ENCODE results near the gene NFIA.

DNA sequence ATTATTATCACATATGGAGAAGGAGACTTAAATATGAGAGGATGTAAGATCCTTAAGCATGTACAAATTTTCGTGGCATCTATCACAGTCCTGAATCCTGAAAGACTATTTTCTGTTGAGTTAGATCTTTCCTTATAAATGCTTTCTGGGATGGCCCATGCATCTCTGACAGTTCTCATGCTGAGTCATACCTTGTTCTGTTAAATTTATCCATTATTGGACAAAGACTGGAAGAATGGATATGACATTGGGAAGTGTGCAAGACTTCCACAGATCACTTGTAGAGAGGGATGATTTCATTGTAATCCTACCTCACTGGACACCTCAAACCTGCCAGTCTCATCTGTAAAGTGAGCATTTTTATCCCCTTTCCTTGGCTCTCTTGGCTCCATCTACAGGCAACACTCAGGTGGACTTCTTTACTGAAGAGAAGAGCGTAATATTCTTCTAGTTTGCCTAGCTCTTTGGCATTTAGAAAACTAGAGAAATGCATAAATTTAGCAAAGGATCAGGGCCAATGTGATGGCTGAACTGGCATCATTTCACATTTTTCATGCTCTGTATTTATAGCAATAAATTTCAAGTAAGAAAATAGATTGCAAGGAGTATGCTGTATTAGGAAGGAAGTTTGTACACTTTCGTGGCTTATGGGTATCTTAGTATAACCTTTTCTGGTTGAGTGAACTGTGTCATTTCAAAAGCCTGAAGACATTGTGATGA is 128.2 kb downstream of the NFIA start:
- TF ChIP-seq, protein P1, sequence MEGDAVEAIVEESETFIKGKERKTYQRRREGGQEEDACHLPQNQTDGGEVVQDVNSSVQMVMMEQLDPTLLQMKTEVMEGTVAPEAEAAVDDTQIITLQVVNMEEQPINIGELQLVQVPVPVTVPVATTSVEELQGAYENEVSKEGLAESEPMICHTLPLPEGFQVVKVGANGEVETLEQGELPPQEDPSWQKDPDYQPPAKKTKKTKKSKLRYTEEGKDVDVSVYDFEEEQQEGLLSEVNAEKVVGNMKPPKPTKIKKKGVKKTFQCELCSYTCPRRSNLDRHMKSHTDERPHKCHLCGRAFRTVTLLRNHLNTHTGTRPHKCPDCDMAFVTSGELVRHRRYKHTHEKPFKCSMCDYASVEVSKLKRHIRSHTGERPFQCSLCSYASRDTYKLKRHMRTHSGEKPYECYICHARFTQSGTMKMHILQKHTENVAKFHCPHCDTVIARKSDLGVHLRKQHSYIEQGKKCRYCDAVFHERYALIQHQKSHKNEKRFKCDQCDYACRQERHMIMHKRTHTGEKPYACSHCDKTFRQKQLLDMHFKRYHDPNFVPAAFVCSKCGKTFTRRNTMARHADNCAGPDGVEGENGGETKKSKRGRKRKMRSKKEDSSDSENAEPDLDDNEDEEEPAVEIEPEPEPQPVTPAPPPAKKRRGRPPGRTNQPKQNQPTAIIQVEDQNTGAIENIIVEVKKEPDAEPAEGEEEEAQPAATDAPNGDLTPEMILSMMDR (IDR thresholded peaks at IDR 0.05) = no peak
- TF ChIP-seq EZH2 (IDR thresholded peaks at IDR 0.05; ENCODE audit: borderline replicate concordance, insufficient read depth, low read depth, low read length, poor library complexity, severe bottlenecking) = no peak

All from B cell (primary cell).